GM19467 (cell line): Measurements from ENCODE around the gene CARMIL1.

Experiments
- ATAC-seq: cut with Tn5 transposase; IDR thresholded peaks from one replicate; pipeline ENCODE4 v1.9.1; 2021; ENCODE audit warnings: mild to moderate bottlenecking, moderate library complexity; ENCODE audit not compliant: unreplicated experiment

Gene CARMIL1

DNA sequence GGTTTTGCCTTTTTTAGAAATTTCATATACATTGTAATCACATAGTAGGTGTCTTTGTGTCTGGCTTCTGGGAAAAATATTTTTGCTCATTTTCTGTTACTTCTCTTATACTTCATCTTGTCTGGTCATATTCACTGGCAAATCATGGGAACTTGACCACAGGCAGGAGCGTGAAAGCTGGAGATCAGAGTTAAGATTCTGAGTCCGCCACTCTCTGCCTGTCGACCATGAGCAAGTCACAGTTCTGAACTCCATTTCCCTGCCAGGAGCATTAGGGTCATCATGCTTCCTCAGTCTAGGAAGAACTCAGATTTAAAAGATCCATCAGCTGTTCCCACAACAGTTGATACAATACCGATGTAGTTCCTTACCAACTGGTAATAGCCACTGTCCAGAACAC lies 360.5 kb downstream of the CARMIL1 start:
- no peak for ATAC-seq

DNA sequence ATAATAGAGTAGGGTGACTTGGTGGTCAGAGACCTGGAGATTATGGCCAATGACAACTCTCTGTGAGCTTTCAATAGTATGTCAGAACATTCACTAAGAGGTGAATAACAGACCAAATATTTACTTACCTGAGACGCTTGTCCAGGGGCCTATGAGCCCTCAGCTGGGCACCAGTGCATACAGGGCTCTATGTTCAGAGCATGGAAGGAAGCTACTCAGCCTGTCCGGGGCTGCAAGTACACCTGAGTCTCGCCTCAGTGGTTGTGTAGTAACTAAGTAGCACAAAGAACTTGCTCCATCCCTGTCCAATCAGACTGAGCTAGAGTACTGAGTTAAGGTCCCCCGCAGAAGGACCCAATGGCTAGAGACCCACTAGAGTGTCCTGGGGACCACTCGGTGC lies 361.3 kb downstream of the CARMIL1 start:
- no peak for ATAC-seq

DNA sequence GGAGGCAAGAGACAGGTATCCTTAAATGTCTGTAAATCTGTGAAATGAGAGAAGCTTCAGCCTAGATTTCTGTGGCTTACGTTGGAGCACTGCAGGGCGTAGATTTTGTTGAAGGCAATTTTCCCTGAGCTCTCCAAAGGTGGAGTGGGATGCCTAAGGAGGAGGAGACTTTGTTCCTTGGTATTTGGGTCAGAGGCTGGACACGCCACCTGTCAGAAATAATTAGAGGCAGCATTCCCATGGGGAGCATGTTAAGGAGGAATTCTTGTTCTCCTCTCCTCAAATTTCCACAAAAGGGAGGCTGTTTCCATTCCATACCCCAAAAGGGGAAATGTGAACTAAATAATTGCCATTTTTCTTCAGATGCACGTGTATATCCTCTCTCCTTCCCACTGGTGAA lies 361.7 kb downstream of the CARMIL1 start:
- ATAC-seq, result no peak

DNA sequence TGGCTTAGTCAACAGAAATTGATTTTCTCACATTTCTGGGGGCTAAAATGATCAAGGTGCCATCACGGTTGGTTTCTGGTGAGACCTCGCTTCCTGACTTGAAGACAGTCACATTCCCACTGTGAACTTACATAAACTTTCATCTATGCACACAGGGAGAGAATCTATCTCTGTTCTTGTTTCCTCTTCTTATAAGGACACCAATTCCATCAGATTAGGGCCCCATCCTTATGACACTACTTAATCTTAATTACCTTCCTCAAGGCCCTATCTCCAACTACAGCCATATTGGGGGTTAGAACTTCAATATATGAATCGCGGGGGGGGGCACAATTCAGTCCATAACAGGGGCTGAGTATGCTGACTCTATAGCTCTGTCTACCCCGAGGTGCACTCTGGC lies 362.2 kb downstream of the CARMIL1 start:
- ATAC-seq, result no peak

DNA sequence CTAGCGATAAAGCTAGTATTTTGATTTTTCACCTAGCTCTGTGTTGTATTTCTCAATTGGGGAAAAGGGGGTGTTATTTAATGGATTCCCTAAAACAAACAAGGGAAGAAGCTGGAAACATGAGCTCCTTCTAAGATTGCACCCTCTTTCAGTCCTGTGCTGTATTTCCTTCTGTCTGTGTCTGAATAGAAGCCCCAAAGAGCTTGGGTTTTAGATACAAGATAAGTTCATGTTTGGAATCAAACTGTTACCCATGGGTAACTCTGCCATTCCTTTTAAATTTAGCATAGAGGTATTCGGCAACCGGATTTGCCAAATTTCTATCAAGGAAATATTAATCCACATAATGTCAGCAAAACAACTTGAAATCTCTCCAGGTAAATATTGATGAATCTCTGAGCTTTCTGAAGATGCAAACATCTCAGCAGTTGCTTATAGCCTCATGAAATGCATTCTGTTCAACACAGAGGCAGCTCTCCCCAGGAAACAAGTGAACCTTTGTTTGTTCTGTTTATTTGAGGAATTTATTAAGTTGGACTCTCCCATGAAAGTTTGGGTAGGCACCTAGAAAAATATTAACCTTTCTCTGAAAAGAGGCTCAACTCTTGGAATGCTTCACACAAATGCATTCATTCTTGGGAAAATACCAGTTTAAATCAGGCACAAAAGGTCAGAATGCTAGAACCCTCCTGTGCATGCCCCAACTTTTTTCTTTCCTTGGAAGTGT lies 362.9 kb downstream of the CARMIL1 start:
- ATAC-seq, result no peak

DNA sequence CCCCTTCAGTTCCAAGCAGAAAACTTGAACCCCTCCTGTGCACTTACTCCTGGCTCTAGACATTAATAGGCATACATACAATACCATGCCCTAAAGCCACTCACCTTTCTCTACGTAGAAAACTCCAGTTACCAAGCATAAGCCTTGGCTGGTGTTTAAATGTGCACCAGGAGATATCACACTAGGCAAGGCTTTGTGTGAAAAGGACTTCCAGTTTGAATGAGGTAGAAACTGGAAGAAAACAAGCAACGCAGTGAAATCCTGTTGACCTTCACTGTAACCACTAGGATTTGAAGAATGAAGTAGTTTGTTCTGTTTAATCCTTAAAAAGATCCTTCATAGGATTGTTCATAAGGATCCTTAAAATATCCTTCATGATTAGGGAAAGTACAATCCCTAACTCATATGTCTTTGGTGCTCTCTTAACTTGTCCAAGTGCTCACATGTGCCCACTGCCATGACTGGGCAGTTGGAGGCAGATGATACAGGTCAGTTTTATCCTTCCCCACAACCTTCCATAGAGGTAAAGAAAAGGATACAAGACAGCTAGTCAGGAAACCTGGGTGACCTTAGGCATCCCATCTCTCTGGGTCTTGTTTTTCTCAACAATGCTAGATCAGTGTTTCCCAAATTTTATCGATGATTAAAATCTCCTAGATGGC lies 363.6 kb downstream of the CARMIL1 start:
- no peak for ATAC-seq

DNA sequence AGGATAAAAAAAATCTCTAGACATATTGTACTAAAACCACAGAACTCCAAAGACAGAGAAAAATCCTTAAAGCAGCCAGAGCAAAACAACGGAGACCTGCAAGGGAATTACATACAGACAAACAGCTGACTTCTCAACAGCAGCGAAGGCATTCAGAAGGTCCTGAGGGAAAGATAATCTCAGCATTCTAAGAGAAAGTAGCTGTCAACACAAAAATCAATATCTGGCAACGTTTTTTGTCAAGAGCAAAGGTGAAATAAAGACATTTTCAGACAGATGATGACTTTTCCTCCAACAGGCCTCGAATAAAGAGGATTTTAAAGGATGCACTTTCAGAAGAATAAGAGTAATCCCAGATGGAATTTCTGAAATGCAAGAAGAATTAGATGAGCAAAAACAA lies 366.7 kb downstream of the CARMIL1 start:
- ATAC-seq, result no peak

DNA sequence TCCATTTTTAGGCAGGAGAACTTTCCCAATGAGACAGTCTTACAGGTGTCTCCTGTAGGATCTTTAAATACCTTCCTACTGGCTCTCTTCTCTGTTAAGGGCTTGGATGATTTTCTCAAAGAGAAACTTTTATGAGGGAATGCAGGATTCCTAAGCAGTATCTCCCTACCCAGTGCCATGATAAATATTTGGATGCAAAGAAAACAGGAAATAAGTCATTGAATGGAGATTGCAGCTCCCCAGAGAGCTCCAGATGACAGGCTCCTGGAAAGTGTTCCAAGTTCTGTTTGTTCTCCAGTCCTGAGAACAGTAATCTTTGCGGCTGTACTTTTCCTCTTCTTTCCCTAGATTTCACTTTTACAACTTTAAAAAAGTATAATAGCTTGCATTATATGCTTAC lies 370.4 kb downstream of the CARMIL1 start:
- ATAC-seq, result no peak

DNA sequence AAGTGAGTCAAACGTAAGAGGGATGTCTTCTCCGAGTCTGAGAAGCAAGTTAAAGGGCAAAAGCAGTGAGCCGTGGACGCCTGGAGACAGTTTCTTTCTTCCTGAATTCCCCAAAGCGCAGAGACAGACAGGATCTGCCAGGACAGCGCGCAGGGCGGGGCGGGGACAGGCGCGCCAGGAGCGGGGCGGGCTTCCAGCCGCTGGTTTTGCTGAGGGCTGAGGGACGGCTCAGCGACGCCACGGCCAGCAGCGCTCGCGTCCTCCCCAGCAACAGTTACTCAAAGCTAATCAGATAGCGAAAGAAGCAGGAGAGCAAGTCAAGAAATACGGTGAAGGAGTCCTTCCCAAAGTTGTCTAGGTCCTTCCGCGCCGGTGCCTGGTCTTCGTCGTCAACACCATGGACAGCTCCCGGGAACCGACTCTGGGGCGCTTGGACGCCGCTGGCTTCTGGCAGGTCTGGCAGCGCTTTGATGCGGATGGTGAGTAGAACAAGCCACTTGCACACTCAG lies 372.9 kb downstream of the CARMIL1 start, which contains the start of gene SCGN:
Gene SCGN (plus strand): TSS at position 209 of the 509 bp plus-strand sequence. CDS start 189 bp downstream, at position 398.
- ATAC-seq, result no peak

DNA sequence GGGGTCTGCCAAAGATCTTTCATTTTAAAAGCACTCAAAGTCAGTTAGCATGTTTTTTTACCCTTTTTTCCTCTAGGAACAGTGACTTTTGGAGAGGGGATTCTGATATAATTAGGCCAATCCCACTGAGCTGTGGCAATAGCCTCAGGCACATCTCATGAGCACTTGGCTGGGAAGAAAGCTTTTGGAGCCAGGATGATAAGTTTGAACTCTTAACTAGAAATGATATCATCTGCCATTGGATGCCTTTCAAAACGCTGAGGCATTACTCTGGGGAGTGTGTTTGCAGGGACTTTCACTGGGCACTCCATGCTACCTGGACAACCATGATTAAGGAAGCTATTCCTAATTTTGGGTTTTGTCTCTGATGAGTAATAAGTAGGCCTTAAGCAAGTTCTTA lies 376.5 kb downstream of the CARMIL1 start:
- no peak for ATAC-seq

DNA sequence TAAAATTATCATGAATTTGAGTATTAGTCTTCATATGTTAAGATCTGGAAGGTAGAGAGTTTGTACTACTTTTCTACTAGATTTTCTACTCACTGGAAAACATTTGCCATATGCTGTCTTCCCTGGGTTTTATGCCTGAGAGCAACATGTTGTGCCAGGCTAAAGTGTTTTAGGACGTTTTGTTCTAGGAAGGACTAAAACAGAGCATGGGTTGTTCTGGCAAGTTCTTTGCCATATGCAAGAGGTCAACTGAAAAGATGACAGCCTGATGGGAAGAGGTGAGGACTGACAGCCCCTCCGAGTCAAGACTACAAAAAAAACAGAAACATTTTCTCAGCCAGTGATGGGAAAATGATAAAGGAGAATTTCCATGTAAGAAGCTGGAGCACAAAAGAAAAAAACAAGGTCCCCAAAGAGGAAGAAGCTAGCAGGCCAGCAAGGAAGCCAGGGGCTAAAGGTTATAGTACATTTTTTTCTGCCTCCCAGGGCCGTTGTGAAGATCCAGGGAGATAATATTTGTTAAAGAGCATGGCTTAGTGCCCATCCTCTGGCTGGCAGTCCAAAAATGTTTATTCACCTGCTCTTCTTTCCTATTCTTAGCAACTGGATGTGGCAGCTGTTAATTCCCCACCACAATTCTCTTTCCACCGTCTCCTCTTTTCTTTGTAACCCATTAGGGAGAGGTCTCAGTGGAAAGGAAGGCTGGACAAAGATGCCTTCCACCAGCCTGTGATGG lies 380.6 kb downstream of the CARMIL1 start:
- no peak for ATAC-seq

DNA sequence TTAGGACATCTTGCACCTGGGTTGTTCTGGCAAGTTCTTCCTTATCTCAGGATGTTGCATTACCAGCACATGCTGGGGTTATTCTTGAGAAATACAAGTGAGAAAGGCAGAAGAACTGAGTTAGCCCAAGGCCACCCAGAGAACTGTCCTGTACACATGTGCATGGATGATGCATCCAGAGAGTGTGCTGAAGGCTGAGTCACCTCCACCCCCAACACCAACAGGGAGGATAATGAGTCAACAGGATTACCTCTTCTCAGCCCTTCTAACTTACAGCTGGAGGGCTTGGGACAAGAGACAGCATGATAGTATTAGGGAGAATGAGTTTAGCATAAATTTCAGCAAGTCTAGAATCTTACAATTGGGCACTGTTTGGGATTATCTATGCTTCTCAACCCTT lies 381.3 kb downstream of the CARMIL1 start:
- no peak for ATAC-seq

DNA sequence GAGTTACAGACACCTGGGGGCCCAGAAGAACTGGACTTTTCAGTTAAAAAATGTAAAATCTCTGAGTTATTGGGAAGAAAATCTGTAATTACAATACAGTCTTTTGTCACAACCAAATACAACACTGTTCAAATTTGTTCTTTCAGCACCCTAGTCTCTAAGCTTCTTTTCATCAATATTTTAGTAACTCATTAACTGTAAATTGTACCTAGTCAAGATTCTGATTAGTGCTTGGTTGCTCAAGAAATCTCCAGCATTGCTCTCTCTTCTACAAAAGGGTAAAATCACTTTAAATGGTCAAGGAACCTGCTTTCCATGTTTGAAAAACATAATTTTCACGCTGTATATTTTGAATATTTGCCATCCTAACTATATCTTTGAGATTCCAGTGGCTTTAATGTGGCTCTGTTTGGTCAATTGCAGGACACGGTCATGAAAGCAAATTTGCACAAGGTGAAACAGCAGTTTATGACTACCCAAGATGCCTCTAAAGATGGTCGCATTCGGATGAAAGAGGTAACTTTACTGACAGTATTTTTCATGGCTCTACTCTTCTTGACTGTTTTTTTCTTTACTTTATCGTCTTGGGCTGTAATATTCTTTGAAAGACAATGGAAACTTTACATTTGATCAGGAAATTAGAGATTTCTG lies 382.1 kb downstream of the CARMIL1 start:
- no peak for ATAC-seq

DNA sequence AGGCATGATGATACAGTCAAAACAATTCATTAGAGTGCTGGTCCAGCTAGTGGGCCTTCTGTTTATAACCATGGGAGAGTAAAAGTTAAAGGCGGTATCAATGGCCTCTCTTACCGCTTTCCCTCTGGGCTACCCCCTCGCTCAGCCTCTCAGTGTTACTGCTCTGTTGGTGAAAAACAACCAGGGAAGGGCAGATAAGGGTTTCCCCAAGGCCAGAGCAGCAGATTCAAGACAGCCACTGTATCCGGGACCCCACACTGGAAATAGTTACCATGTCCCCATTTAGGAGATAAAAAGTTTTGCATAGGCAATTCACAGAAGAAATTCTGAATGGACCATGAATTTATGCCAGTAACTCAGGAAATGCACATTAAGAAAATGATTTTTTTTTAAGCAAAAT lies 386.3 kb downstream of the CARMIL1 start:
- no peak for ATAC-seq

DNA sequence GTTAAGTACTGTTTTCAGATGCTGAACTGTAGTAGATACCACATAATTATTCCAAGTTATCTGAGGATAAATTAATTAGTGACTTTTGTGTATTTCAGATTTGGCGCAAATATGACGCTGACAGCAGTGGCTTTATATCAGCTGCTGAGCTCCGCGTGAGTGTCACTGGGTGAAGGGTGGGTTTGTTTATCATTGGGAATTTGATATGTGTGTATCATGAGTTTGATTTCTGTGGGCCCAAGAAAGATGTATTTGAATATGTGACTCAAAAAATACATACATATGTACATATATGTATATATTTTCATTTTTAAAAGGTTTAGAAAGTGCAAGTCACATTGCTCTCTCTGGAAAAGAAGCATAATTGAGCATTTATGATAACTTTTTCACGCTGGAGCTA lies 390.2 kb downstream of the CARMIL1 start:
- ATAC-seq, result no peak
